Effector CD4-positive, alpha-beta T cell (primary cell): ENCODE measurements around the gene SH3D19.
"Not testable (repeated sequence)": the region's sequence is repeated elsewhere in the genome, so short reads cannot be mapped to it uniquely, and the experiment has no call there.

Experiments used
- DNase-seq: peaks from one replicate; pipeline ENCODE4 v3.0.0-alpha.2; 2020

The SH3D19 gene

DNA sequence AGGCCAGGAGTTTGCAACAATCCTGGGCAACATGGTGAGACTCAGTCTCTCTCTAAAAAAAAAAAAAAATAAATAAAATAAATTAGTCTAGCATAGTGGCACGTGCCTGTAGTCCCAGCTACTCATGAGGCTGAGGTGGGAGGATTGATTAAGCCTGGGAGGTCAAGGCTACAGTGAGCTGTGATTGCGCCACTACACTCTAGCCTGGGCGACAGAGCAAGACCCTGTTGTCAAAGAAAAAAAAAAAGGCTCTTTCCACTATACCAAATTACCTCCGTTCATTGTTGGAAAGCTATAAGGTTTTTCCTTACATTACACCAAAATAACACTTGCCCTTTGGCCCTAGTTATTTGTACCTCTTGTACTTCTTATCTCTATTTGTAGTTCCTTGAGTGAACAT is 58.3 kb downstream of the SH3D19 start:
- no peak for DNase-seq

DNA sequence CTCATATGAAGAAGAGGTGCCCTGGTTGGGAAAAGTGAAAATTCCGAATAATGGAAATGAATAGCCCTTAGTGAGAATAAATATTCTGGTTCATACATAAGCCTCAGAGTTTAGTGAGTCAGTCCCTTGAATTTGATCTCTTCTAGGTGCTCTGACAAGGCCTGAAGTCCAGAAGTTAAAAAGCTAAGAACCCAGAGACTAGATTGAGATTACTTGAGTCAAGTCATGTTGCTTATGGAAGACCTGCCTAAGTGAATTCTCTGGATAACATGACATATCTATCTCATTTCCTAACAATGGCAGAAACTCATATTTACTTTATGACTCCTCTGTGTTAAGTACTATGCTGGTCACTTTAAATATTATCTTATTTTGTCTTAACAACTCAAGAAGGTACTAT is 58.9 kb downstream of the SH3D19 start:
- no peak for DNase-seq

DNA sequence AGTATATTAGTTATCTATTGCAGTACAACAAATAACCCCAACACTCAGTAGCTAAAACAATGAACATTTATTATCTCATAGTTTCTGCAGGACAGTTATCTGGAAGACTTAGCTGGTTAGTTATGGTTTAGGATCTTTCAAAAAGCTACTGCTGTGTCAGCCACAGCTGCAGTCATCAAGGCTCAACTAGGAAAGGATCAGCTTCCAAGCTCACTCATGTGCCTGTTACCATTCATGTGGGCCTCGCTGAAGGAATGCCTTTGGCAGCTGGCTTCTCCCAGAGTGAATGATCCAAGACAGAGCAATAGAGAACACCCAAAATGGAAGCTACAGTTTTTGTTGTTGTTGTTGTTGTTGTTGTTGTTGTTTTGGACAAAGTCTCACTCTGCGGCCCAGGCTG is 62.0 kb downstream of the SH3D19 start:
- no peak for DNase-seq

DNA sequence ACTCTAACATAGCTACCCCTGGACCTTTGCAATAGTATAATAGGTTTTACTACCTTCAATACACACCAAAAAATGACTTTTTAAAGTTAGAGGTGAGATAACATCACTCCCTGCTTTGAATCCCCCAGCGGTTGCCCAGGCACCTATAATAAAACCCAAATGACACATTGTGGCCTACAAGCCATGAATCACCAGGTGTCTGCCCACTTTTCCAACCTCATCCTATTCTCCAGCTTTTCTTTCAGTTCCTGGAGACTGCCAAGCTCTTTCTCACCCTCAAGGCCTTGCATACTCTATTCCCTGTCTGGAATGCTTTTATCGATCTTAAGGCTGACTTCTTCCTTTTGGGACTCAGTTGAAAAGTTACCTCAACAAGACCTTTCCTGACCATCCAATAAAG is 64.9 kb downstream of the SH3D19 start:
- no peak for DNase-seq

DNA sequence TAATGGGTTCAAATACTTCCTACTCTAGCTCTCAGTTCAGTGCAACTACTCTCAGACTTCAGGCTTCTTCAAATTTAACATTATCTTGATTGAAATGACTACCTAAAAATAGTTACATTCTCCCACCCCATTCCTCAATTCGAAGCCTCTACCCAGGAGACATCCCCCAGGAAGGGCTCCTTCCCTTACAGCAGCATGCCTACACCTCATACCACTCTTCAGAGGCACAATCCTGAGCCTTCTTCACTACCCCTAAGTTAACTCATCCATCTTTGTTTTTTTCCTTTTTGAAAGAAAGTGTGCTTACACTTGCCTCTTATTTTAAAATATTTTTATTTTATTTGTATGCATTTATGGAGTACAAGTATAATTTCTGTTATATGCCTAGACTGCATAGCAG is 65.7 kb downstream of the SH3D19 start:
- DNase-seq: no peak

DNA sequence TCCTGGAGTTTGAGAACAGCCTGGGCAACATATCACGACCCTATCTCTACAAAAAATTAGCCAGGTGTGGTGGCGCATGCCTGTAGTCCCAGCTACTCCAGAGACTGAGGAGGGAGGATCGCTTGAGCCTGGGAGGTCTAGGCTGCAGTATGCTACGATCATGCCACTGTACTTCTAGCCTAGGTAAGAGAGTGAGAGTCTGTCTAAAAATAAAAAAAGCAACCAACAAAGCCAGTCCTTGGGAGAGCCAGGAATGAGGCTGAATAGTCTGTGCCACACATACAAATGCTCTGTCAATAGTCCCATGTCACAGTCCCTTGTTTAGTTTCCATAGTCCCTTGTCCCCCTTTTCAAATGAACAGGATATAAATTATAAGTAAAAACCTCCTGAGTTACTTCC is 67.7 kb downstream of the SH3D19 start:
- DNase-seq: no peak

DNA sequence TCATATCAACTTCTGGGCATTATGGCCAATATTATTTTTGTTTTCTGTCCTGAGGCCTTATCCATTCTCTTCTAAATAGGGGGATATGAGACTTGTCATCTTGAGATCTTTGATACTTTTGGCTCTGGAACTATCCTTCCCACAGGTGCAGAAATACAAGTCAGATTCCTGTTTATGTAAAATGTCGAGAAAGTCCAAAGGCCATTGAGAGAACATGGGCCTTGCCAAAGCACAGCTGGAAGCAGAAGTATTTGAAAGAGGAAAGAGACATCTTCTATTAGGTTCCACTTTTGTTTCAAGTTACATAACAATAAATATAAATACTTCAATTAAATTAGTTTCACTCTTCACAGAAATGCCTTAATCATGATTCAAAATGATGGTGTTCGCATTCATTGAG is 69.3 kb downstream of the SH3D19 start:
- DNase-seq: no peak

DNA sequence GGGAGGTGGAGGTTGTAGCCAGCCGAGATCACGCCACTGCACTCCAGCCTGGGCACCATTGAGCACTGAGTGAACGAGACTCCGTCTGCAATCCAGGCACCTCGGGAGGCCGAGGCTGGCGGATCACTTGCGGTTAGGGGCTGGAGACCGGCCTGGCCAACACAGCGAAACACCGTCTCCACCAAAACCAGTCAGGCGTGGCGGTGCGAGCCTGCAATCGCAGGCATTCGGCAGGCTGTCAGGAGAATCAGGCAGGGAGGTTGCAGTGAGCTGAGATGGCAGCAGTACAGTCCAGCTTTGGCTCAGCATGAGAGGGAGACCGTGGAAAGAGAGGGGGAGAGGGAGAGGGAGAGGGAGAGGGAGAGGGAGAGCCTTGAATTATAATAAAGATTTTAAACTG is 69.7 kb downstream of the SH3D19 start:
- not testable (repeated sequence) for DNase-seq

DNA sequence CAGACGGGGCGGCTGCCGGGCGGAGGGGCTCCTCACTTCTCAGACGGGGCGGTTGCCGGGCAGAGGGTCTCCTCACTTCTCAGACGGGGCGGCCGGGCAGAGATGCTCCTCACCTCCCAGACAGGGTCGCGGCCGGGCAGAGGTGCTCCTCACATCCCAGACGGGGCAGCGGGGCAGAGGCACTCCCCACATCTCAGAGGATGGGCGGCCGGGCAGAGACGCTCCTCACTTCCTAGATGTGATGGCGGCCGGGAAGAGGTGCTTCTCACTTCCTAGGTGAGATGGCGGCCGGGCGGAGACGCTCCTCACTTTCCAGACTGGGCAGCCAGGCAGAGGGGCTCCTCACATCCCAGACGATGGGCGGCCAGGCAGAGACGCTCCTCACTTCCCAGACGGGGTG is 70.2 kb downstream of the SH3D19 start:
- DNase-seq: not testable (repeated sequence)

DNA sequence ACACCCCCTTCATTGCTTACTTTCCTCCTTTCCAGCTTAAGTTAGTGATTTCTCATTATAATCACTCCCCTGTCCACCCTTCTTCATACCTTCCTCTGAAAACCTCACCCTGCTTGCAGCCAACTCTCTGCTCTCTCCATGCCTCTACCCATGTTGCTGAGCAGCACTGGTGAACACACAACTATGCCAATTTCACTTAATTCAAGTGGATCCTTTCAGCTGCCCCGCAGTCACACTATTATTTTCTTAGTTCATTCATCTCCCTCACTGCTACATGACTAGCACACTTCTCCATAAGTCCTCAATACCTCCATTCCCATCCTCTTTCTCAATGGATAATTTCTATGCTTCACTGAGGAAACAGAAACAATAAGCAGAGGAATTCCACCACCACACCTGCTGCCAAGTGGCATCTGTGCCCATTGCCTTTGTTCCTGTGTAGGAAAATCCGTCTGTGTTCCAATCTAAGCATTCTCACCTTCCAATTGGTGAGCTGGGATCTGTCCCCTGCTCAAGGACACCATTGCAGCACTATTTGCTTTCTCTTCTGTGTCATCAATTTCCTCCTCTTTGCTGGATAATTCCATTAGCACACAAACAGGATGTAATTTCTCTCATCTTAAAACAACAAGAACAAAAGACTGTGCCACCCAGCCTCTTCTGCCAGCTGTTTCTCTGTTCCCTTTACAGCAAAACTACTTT is 73.7 kb downstream of the SH3D19 start:
- DNase-seq: no peak

DNA sequence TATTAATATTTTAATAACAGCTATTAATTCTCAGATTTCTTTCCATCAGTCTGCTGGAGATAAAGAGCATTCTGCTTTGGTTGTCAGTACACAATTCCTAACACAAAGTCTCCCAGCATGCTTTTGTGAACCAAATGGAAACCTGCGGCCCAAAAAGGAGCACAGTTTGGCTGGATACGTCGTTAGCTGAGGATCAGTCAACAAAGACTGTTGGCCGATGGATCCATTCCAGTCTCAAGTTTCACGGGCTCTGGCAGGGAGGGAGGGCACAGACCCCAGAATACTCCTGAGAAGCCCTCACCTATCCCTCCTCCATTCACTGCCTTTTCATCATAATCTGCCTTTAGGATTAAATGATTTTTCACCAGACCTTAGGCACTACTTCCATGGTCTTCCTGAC is 74.7 kb downstream of the SH3D19 start:
- no peak for DNase-seq

DNA sequence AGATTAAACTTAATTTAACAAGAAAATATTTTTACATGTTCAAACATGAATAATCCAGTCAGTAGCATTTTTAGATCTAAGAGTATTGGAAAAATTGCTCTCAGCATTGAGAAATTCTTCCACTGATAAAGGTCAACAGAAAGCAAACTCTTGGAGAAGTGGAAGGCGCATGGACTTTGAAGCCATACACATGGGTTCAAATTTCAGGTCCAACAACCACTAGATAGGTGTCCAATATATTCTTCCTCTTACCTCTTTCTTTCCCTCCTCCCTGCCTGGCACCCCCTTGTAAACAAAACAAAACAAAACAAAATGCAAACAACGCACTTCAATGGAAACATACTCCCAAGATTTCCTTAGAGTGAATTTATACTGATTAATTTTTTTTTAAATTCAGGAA is 76.9 kb downstream of the SH3D19 start:
- DNase-seq: no peak

DNA sequence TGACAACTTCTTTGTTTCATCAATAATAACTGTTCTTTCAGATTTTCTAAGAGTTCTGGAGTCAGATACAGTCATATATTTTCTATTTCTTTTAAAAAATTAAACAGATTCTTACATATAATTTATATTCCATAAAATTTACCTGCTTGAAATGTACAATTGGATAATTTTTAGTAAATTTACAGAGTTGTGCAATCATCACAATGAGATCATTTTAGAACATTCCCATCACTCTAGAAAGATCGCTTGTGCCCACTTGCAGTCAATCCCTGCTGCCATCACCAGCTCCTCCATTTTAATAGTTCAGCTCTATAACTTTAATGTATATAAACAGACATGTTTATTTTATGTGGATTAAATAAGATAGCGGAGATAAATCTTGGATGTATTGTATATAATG is 78.0 kb downstream of the SH3D19 start:
- no peak for DNase-seq

DNA sequence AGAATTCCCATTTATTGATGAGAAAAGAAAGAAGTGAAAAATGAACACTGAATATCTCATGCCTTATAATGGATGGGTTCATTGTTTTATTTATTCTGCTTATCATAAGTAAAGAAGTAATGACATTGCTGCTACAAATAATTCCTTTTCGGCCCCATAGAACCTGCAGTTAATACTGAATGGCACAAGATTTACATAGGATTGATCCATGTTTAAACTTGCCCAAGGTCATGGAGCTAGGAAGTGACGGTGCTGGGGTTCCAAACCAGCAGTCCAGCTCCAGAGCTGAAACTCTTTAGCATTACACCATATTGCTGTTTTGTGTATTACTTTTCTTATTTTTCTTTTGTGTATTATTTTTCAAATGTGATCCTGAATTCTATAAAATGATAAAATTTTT is 78.7 kb downstream of the SH3D19 start:
- no peak for DNase-seq

DNA sequence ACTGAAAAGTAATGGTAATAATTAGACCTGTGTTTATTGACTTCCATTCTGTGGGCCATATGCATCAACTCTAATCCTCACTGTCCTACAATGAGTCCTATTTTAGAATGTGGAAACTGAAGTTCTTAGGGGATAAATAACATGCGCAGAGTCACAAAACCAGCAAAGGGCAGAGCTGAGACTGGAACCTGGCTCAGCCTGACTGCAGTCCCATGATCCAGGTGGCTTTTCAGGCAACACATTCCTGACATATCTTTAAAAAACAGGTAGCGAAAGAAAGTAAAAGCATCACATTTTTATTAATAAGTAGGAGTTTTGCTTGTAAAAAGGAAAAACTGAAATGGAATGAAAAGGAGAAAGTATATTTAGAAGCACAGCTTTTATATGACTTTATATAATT is 83.1 kb downstream of the SH3D19 start:
- DNase-seq: no peak

DNA sequence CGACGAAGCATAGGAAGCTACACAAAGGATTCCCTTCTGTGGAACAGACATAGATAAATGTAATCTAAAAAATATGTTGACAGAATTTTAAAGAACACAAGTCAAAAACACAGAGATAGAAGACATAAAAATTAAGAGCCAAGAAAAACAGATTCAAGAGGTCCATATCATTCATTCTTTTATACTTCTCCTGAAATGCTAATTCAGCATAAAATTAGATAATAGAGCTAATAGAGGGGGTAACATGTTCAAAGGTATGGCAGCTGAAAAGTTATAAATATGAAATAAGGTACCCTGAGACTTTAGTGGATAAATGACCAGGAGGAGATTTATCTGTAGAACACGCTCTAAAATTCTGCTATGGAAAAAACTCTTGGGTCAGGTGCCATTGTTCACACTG is 85.8 kb downstream of the SH3D19 start:
- DNase-seq: no peak

DNA sequence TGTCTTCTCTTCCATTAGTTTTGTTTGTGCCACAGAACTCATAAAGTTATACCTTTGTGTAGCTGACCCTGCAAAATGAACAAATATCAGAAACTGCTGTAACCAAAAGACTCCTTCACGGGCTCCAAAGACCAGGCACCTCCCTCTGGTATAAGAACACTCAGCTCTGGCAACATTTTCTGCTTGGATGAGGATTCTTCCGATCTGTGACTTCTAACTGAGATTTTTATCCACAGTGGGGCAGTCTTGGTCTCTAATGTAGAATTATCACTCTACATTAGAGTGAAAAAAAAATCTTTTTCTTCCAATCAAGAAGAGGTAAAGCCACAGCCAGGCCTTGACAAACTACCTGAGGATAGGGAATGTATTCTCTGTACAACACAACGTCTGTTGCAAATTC is 86.9 kb downstream of the SH3D19 start:
- no peak for DNase-seq

DNA sequence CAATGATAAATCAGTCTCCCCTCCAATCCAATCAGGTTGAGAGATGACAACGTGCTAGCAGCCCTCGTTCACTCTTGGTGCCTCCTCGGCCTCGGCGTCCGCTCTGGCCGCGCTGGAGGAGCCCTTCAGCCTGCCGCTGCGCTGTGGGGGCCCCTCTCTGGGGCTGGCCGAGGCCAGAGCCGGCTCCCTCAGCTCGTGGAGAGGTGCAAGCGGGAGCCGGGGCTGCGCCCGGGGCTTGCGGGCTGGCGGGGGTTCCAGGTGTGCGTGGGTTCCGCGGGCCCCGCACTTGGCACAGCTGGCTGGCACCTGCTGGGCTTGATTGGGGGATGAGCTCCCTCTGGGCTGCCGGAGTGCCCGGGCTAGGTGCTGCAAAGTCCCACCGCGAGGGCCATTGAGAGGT is 89.4 kb downstream of the SH3D19 start:
- DNase-seq: no peak

DNA sequence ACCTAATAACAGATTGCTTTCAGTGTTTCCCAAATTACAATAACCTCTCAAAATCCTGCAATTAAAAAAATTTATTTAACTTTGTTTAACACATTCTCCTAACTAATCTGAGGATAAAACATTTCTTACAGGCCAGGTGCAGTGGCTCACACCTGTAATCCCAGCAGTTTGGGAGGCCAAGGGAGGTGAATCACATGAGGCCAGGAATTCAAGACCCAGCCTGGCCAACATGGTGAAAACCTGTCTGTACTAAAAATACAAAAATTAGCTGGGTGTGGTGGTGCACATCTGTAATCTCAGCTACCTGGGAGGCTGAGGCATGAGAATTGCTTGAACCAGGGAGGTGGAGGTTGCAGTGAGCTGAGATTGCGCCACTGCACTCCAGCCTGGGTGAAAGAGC is 90.0 kb downstream of the SH3D19 start:
- DNase-seq: not testable (repeated sequence)

DNA sequence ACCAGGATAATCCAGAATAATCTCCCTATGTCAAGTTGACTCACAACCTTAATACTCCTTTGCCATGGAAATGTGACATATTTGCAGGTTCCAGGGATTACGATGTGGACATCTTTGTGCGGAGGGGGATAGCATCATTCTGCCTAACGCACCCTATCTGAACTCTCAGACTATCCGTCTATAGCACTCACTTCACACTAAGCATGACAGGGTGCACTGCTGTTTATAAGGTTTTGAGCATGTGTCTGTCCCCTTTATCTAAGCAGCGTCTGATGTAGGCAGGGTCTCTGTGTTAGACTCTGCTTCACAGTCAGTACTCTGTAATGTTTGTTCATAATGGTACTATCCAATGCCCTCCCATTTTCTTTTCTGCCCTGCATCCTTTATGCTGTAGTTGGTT is 91.8 kb downstream of the SH3D19 start:
- no peak for DNase-seq

DNA sequence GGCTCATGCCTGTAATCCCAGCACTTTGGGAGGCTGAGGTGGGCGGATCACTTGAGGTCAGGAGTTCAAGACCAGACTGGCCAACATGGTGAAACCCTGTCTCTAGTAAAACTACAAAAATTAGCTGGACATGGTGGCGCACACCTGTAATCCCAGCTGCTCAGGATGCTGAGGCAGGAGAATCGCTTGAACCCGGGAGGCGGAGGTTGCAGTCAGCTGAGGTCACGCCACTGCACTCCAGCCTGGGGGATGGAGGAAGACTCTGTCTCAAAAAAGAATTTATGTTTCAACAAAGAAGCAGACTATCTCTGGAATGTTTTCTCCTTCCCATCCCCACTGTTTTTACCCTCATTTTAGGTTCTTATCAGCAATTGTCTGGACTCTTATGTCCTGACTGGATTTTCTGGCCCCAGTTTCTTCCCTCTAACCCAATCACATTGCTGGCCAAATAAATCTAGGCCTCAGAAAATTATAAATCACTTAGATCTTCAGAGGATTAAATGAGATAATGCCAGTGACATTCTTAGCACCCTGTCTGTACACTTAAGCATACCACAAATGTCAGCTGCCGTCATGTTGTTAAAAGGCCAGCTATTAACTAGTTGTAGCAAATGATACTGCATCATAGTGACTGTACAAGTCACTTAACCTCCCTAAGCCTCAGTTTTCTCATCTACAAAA is 93.3 kb downstream of the SH3D19 start:
- DNase-seq: no peak

DNA sequence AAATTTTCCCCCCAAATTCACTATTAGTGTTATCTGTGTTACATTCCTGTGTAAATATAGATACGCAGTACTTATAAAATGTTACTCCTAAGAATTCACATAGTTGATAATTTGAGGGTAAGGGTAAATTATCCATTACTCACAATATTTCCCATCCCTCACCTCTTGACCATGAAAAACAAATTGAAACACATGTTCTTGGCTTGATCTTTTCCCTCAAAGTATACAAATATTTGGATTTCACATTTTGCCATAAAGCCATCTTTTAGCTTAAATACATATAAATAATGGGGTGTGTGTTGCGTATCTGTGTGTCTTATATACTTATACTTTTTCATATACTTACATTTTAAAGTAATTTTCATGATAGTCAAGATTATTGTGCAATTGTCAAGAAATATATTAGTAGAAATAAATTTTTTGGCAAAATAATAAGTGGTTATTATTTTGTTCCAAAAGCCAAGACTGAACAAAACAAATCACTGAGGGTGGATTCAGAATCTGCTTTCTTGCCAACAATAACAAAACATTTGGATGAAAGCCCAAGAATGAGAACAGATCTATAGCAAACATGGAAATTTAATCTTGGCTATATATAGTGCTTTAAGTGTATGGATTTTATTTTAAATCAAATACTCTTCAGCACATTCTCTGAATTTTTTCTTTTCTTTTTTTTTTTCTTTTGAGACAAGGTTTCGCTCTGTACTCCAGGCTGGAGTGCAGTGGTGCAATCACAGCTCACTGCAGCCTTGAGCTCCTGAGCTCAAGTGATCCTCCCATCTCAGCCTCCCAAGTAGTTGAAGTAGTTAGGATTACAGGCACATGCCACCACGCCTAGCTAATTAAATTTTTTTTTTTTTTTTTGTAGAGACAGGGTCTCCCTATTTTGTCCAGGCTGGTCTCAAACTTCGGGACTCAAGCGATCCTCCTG is 97.0 kb downstream of the SH3D19 start:
- no peak for DNase-seq

DNA sequence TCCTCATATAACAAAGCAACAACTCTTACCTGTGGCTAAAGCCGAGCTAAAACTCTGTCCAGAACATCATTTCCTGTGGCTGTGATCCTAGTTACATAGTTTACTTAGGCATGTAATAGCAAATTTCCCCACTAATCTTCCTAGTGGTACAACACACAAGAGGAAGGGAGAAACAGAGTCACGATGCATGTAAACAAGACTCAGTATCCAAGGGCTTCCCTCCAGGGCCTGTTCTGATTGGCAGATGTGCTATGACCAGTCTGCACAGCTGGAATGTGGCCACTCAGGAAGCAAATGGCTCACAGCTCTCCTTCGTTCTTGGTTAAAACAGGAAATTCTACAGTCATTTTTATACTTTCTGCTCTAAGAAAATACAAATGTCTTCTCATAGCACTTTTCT is 97.7 kb downstream of the SH3D19 start:
- DNase-seq: no peak

DNA sequence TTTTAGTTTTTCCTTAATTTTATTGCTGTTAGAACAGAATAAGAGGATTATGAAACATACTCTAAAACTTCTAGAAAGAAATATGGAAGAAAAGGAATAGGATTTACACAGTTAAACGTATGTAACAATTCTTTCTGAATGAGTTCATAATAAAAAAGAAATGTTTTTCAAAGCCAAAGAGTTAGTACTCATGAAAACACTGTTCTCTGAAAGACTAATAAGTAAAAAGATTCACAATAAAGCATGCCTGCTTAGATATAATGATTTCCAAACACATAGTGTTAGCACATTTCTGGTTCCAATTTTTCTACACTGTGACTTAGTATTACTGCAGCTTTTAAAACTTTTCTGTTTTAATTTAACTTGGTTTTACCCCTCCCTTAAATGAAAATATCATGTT is 98.2 kb downstream of the SH3D19 start:
- DNase-seq: no peak
